Measurements from ENCODE around the gene POLR3GL. TPM values are rescaled to one million over a fixed set of nuclear protein-coding genes. Genes with fewer than 3 reads are reported as not detected.
A peak's percentile ranks its signal among the peaks of the same experiment; 100 is the strongest.

Gene POLR3GL
- total RNA-seq, 3 donors from 2014 or later = 18.0 to 32.8 (median 18.1) TPM

GRCh38 chr1:145959333-145959732, 5.2 kb upstream of the POLR3GL start:
- no peak overlapping the region for H3K27ac ChIP-seq
- intact Hi-C loops (cut with DNase I; ENCODE audit: low total_unique reads) = no loop called here

GRCh38 chr1:145959957-145960467, 4.5 kb upstream of the POLR3GL start:
- Histone ChIP-seq H3K27ac (peak overlapping the region; percentile 92 to 94), H3K4me3 (peak overlapping the region; percentile 59 to 80 (median 68)), H3K36me3 (no peaks in the 10 kb centered on the region), H3K27me3 (no peaks in the 10 kb centered on the region), H3K4me1 (peaks cover 12 to 13% of the 10 kb centered on the region in 2 donors), H3K9me3 (no peaks in the 10 kb centered on the region)
- intact Hi-C loops (cut with DNase I; ENCODE audit: low total_unique reads) = no loop called here
- no peak for DNase-seq (ENCODE audit: low spot score in 2 of 2)
- no peak for TF ChIP-seq POLR2A (IDR thresholded peaks at IDR 0.05)

More at GRCh38 chr1:145959333-145959732, 5.2 kb upstream of the POLR3GL start:
- Histone ChIP-seq H3K36me3 (no peaks in the 10 kb centered on the region), H3K4me3 (no peak overlapping the region), H3K4me1 (peaks cover 12% of the 10 kb centered on the region in 2 donors), H3K9me3 (no peaks in the 10 kb centered on the region), H3K27me3 (no peaks in the 10 kb centered on the region)
- TF ChIP-seq POLR2AphosphoS5 (IDR thresholded peaks at IDR 0.05) = no peak
- TF ChIP-seq POLR2A (IDR thresholded peaks at IDR 0.05) = no peak
- TF ChIP-seq CTCF (IDR thresholded peaks at IDR 0.05) = no peak
- no peak for DNase-seq (ENCODE audit: low spot score in 2 of 2)

GRCh38 chr1:145960468-145961108, 3.9 kb upstream of the POLR3GL start:
- H3K4me3 ChIP-seq = peak overlapping the region; percentile 59 to 80 (median 68)
- H3K4me1 ChIP-seq = peaks cover 12 to 17% of the 10 kb centered on the region in 2 donors
- no peaks in the 10 kb centered on the region for H3K27me3 ChIP-seq
- no peaks in the 10 kb centered on the region for H3K36me3 ChIP-seq
- peak; percentile 25 to 54 (median 42) for TF ChIP-seq POLR2AphosphoS5 (IDR thresholded peaks at IDR 0.05)
- peak; percentile 43 for TF ChIP-seq POLR2A (IDR thresholded peaks at IDR 0.05)
- no peak for TF ChIP-seq CTCF (IDR thresholded peaks at IDR 0.05)
- no peaks in the 10 kb centered on the region for H3K9me3 ChIP-seq
- peak; percentile 55 to 69 for DNase-seq (ENCODE audit: low spot score in 2 of 2)
- H3K27ac ChIP-seq = peak overlapping the region; percentile 92 to 94
- intact Hi-C loops (cut with DNase I; ENCODE audit: low total_unique reads) = no loop called here

GRCh38 chr1:145961109-145961424, 3.4 kb upstream of the POLR3GL start:
- DNase-seq (ENCODE audit: low spot score in 2 of 2) = no peak
- intact Hi-C loops (cut with DNase I; ENCODE audit: low total_unique reads) = no loop called here
- Histone ChIP-seq H3K4me1 (peaks cover 12 to 17% of the 10 kb centered on the region in 2 donors), H3K27me3 (no peaks in the 10 kb centered on the region), H3K4me3 (peak overlapping the region; percentile 59 to 80 (median 68)), H3K36me3 (no peaks in the 10 kb centered on the region), H3K27ac (peak overlapping the region; percentile 92 to 94), H3K9me3 (no peaks in the 10 kb centered on the region)
- no peak for TF ChIP-seq POLR2AphosphoS5 (IDR thresholded peaks at IDR 0.05)
- TF ChIP-seq CTCF (IDR thresholded peaks at IDR 0.05) = no peak
- TF ChIP-seq POLR2A (IDR thresholded peaks at IDR 0.05) = no peak

- no peaks in the 10 kb centered on the region for H3K9me3 ChIP-seq
- intact Hi-C loops (cut with DNase I; ENCODE audit: low total_unique reads) = no loop called here
- no peaks in the 10 kb centered on the region for H3K27me3 ChIP-seq
- H3K4me1 ChIP-seq = peaks cover 12 to 17% of the 10 kb centered on the region in 2 donors
- H3K27ac ChIP-seq = peak overlapping the region; percentile 92 to 94
- no peaks in the 10 kb centered on the region for H3K36me3 ChIP-seq
- TF ChIP-seq POLR2A (IDR thresholded peaks at IDR 0.05) (no peak), POLR2AphosphoS5 (IDR thresholded peaks at IDR 0.05) (peak in 1 of 3 donors; percentile 2), CTCF (IDR thresholded peaks at IDR 0.05) (no peak)
- no peak for DNase-seq (ENCODE audit: low spot score in 2 of 2)
- H3K4me3 ChIP-seq = peak overlapping the region; percentile 59 to 80 (median 68)
Measured at GRCh38 chr1:145961425-145962156, 2.9 kb upstream of the POLR3GL start.

All from breast epithelium (tissue), 4 donors.